Measurements from ENCODE around the gene ESF1. TPM values are rescaled to one million over a fixed set of nuclear protein-coding genes. Genes with fewer than 3 reads are reported as not detected.

ESF1 gene
- total and polyA plus RNA-seq, 4 donors = 3.5 to 7.3 (median 5.7) TPM

GRCh38 chr20:13810446-13810845 is 25.7 kb upstream of the ESF1 start:
- H3K4me1 ChIP-seq (ENCODE audit: control insufficient read depth in 4 of 4, insufficient read depth in 4 of 4, low read length in 3 of 4) = peaks cover 0 to 19% (median 17%) of the 10 kb centered on the region in 4 donors
- no peaks in the 10 kb centered on the region for H3K27me3 ChIP-seq (ENCODE audit: control insufficient read depth in 4 of 4, insufficient read depth in 4 of 4, low read length in 3 of 4)
- no peak overlapping the region for H3K4me3 ChIP-seq (ENCODE audit: low read depth in 1 of 3, low read length in 3 of 3)
- no peak for DNase-seq (ENCODE audit: low spot score)
- H3K9ac ChIP-seq (ENCODE audit: low read depth in 1 of 2, low read length in 2 of 2) = no peak overlapping the region
- no peak overlapping the region for H3K27ac ChIP-seq (ENCODE audit: low read depth in 1 of 2, low read length in 2 of 2)
- TF ChIP-seq RXRA (IDR thresholded peaks at IDR 0.05) (no peak), RAD21 (IDR thresholded peaks at IDR 0.05) (no peak), ATF3 (IDR thresholded peaks at IDR 0.05) (no peak), CTCF (IDR thresholded peaks at IDR 0.05; ENCODE audit: low read depth, low read length, missing input control) (no peak), SP1 (IDR thresholded peaks at IDR 0.05) (no peak), HNF4A (conservative IDR thresholded peaks at IDR 0.05) (no peak), FOXA1 (IDR thresholded peaks at IDR 0.05) (no peak), FOXA2 (IDR thresholded peaks at IDR 0.05) (no peak), MAX (IDR thresholded peaks at IDR 0.05) (no peak), YY1 (IDR thresholded peaks at IDR 0.05) (no peak), JUND (IDR thresholded peaks at IDR 0.05) (no peak), EGR1 (IDR thresholded peaks at IDR 0.05; ENCODE audit: low read depth in 2 of 2) (no peak), TAF1 (conservative IDR thresholded peaks at IDR 0.05) (no peak), HNF4G (IDR thresholded peaks at IDR 0.05) (no peak), REST (IDR thresholded peaks at IDR 0.05) (no peak), ZBTB33 (IDR thresholded peaks at IDR 0.05) (no peak), NR2F2 (IDR thresholded peaks at IDR 0.05) (no peak), GABPA (IDR thresholded peaks at IDR 0.05 in 1 of 2, conservative IDR thresholded peaks at IDR 0.05 in 1 of 2) (no peak)
- H3K36me3 ChIP-seq (ENCODE audit: control insufficient read depth in 4 of 4, insufficient read depth in 3 of 4, low read depth in 1 of 4, low read length in 3 of 4) = peaks cover 5 to 52% (median 36%) of the 10 kb centered on the region in 4 donors
- no peaks in the 10 kb centered on the region for H3K9me3 ChIP-seq (ENCODE audit: control insufficient read depth in 4 of 4, low read length in 3 of 4)

Data from liver (tissue), 9 donors.